Fibroblast of the aortic adventitia (primary cell): Measurements from ENCODE around the gene M1AP. TPM values are rescaled to one million over a fixed set of nuclear protein-coding genes. Genes with fewer than 3 reads are reported as not detected.

Source experiments
- DNase-seq: peaks from one replicate; pipeline ENCODE4 v3.0.0-alpha.2; 2010; ENCODE audit warnings: low read depth
- H3K4me3 ChIP-seq: 2 replicates; pipeline ENCODE4 v1.5.1; 2011; ENCODE audit warnings: low read depth, mild to moderate bottlenecking, control low read depth, low read length, moderate library complexity
- total RNA-seq: library from RNA; depleted of rRNA; stranded (reverse); fragments of >200 nt; gene quantifications from 2 replicates; pipeline ENCODE4 v1.2.3, GENCODE V29; 2012; ENCODE audit warnings: low replicate concordance
- TF ChIP-seq, protein P1 (sequence below): IDR thresholded peaks from 2 replicates; pipeline ENCODE4 v1.5.1; 2011; ENCODE audit warnings: mild to moderate bottlenecking, low read length, control low read depth, inconsistent platforms; ENCODE audit not compliant: insufficient read depth

The M1AP gene
- total RNA-seq, 1 donor: not detected

GRCh38 chr2:74515271-74515980 lies 132.7 kb downstream of the M1AP start:
- H3K4me3 ChIP-seq: no peak overlapping the region
- no peak for DNase-seq
- TF ChIP-seq, protein P1, sequence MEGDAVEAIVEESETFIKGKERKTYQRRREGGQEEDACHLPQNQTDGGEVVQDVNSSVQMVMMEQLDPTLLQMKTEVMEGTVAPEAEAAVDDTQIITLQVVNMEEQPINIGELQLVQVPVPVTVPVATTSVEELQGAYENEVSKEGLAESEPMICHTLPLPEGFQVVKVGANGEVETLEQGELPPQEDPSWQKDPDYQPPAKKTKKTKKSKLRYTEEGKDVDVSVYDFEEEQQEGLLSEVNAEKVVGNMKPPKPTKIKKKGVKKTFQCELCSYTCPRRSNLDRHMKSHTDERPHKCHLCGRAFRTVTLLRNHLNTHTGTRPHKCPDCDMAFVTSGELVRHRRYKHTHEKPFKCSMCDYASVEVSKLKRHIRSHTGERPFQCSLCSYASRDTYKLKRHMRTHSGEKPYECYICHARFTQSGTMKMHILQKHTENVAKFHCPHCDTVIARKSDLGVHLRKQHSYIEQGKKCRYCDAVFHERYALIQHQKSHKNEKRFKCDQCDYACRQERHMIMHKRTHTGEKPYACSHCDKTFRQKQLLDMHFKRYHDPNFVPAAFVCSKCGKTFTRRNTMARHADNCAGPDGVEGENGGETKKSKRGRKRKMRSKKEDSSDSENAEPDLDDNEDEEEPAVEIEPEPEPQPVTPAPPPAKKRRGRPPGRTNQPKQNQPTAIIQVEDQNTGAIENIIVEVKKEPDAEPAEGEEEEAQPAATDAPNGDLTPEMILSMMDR: no peak

GRCh38 chr2:74514368-74515270 lies 133.5 kb downstream of the M1AP start, which contains the start of gene TLX2:
TLX2 (plus strand) TSS chr2:74514450; CDS start chr2:74514807, 357 bp downstream.
- TF ChIP-seq, protein P1: no peak
- no peak within 1 kb of the TSS for H3K4me3 ChIP-seq
- DNase-seq: no peak

DNA sequence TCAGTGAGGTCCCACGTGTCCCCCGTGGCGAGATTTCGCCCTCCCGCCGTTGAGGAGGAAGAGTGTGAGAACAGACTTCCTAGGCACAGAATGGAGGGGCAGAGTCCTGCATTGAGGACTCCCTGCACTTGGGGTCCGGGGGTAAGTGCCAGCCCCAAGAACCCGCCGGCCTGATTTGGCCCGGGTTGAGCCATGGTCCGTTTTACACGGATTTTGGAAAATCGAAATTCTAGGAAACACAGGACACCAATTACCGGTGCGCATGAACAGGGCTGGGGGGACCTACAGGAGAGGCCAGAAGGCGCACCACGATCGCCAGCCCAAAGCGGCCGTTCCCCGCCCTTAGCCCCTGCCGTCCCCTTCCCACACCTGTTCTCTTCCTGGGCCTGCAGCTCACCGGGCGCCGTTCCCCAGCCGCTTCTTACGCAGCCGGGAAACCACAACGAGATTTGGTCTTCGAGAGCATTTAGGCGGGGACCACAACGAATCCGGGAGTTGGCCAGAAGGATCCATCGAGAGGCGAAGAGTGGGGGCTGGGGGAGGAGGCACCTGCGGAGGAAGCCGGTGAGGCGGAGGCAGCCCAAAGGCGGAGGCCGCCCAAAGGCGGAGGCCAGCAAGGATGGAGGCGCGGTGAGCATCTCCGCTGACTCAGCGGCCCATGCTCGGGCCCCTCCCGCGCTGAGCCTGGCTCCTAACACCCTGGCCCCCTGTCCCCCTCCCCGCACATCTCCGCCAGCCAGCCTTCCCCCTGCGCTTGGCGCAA lies 134.3 kb downstream of the M1AP start:
- no peak overlapping the region for H3K4me3 ChIP-seq
- DNase-seq: no peak
- TF ChIP-seq, protein P1: no peak

DNA sequence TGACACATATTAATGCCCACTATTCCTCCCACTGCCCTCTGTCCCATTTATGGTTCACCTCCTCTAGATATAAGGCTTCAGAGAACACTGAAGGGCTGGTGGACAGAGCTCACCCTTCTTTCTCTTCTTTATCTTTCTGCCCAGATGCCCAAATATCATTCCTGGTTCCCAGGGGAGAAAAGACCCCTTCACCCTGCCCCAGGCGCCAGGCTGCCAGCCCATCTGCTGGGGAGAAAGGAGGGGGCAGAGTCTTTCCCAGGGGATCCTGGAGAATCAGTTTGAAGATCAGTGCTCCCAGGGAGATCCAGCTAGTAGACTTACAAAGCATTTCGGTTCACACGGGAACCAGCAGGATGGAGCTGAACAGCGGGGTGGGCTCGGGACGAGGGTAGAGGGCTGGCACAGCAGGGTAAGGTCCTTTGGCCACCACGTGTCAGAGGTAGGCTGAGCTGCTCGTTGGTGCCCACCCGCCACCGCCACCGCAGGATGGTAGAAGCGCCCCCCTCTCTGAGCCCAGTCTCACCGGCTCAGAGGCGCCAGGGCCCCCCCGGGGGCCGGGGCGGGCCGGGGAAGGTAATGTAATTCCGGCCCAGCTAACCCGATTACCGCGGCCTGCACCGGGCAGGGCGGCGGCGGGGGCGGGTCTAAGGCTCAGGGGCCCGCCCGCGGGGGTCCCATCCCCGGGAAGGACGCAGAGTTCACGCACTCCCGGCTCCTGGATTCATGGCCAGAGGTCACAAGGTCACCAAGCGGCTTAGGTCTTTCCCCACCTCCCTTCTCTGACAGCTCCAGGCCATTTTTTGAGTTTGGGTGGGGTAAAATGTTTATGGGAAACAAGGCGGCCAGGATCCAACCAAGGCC lies 135.2 kb downstream of the M1AP start:
- no peak for DNase-seq
- H3K4me3 ChIP-seq: no peak overlapping the region
- TF ChIP-seq, protein P1: no peak

- DNase-seq: no peak
- TF ChIP-seq, protein P1: no peak
Observed at GRCh38 chr2:74511104-74511989, 136.8 kb downstream of the M1AP start.

More at GRCh38 chr2:74511104-74511989, 136.8 kb downstream of the M1AP start:
- H3K4me3 ChIP-seq: no peak overlapping the region
